GM23338 (cell line): ENCODE results near the gene TMEM127. TPM values are rescaled to one million over a fixed set of nuclear protein-coding genes. Genes with fewer than 3 reads are reported as not detected.

Source experiments
- ATAC-seq: fragments of 200-7000 bp; cut with Tn5 transposase; 3 replicates; pipeline ENCODE4 v1.9.1; 2020
- DNase-seq: peaks from one replicate; pipeline ENCODE4 v3.0.0-alpha.2; 2015; ENCODE audit warnings: low spot score
- H2AFZ ChIP-seq: fragments of 200-600 bp; sonication (generic); 2 replicates; pipeline ENCODE4 v1.8.0; 2016; ENCODE audit warnings: antibody characterized with exemption, mild to moderate bottlenecking, moderate library complexity
- H3F3A ChIP-seq: fragments of 200-600 bp; sonication (generic); replicated peaks from 2 replicates; pipeline ENCODE4 v1.8.0; 2017; ENCODE audit warnings: antibody characterized with exemption, mixed run types, low read depth
- H3K27ac ChIP-seq: fragments of 200-600 bp; sonication (generic); 2 replicates; pipeline ENCODE4 v1.6.1; 2016; ENCODE audit warnings: low read depth
- H3K27me3 ChIP-seq: fragments of 200-600 bp; sonication (generic); 2 replicates; pipeline ENCODE4 v1.8.0; 2016; ENCODE audit warnings: mild to moderate bottlenecking, mixed run types, moderate library complexity; ENCODE audit not compliant: insufficient read depth
- H3K36me3 ChIP-seq: fragments of 200-600 bp; sonication (generic); 2 replicates; pipeline ENCODE4 v1.8.0; 2016; ENCODE audit warnings: mild to moderate bottlenecking; ENCODE audit not compliant: insufficient read depth
- H3K4me1 ChIP-seq: fragments of 200-600 bp; sonication (generic); 2 replicates; pipeline ENCODE4 v1.8.0; 2016; ENCODE audit warnings: mild to moderate bottlenecking, moderate library complexity; ENCODE audit not compliant: insufficient read depth
- H3K4me2 ChIP-seq: fragments of 200-600 bp; sonication (generic); 2 replicates; pipeline ENCODE4 v1.7.1; 2017; ENCODE audit warnings: mixed run types
- H3K4me3 ChIP-seq: fragments of 200-600 bp; sonication (generic); 2 replicates; pipeline ENCODE4 v1.6.1; 2016; ENCODE audit warnings: mixed run types
- H3K79me2 ChIP-seq: fragments of 200-600 bp; sonication (generic); replicated peaks from 2 replicates; pipeline ENCODE4 v1.8.0; 2017; ENCODE audit warnings: mild to moderate bottlenecking; ENCODE audit not compliant: insufficient read depth
- H3K9me2 ChIP-seq: fragments of 200-600 bp; sonication (generic); 2 replicates; pipeline ENCODE4 v1.8.0; 2017; ENCODE audit not compliant: insufficient read depth
- H4K20me1 ChIP-seq: fragments of 200-600 bp; sonication (generic); replicated peaks from 2 replicates; pipeline ENCODE4 v1.8.0; 2017; ENCODE audit warnings: mild to moderate bottlenecking; ENCODE audit not compliant: insufficient read depth
- H3K27ac Mint-ChIP-seq: 2 replicates; pipeline ENCODE4 v1.8.0; 2020; ENCODE audit warnings: inconsistent platforms, mild to moderate bottlenecking, moderate library complexity, mixed read lengths
- H3K27me3 Mint-ChIP-seq: 3 replicates; pipeline ENCODE4 v1.8.0; 2022; ENCODE audit warnings: low read depth, mild to moderate bottlenecking, moderate library complexity, mixed read lengths, inconsistent platforms; ENCODE audit not compliant: insufficient read depth, poor library complexity
- H3K36me3 Mint-ChIP-seq: 3 replicates; pipeline ENCODE4 v1.8.0; 2021; ENCODE audit warnings: low read depth, mild to moderate bottlenecking, inconsistent platforms, moderate library complexity, mixed read lengths
- H3K4me1 Mint-ChIP-seq: 3 replicates; pipeline ENCODE4 v1.8.0; 2020; ENCODE audit warnings: mild to moderate bottlenecking, inconsistent platforms, mixed read lengths
- H3K4me3 Mint-ChIP-seq: 3 replicates; pipeline ENCODE4 v1.8.0; 2021; ENCODE audit warnings: moderate library complexity, mild to moderate bottlenecking, inconsistent platforms, mixed read lengths
- H3K9me3 Mint-ChIP-seq: 3 replicates; pipeline ENCODE4 v1.8.0; 2020; ENCODE audit warnings: moderate library complexity, mild to moderate bottlenecking, inconsistent platforms, mixed read lengths
- CREB1 ChIP-seq: fragments of 250-450 bp; sonication (Bioruptor Pico); IDR thresholded peaks from 2 replicates; pipeline ENCODE4 v1.5.0; 2020; ENCODE audit warnings: low read depth, mild to moderate bottlenecking, moderate library complexity
- CTCF ChIP-seq, 2 experiments: fragments of 200-600 bp in 1 of 2; sonication (generic) in 1 of 2; conservative IDR thresholded peaks; 2 replicates each; pipeline versions ENCODE4 v1.5.1 to v1.6.1; 2016 to 2017; ENCODE audit warnings: antibody characterized with exemption in 2 of 2, low read depth in 2 of 2, mild to moderate bottlenecking in 2 of 2, moderate library complexity in 1 of 2
- ETS1 ChIP-seq: IDR thresholded peaks from 2 replicates; pipeline ENCODE4 v1.6.1; 2016; ENCODE audit warnings: antibody characterized with exemption
- EZH2 ChIP-seq: fragments of 200-600 bp; sonication (generic); IDR thresholded peaks from one replicate; pipeline ENCODE4 v1.8.0; 2017; ENCODE audit warnings: antibody characterized with exemption, mild to moderate bottlenecking, low read depth; ENCODE audit not compliant: unreplicated experiment
- EZH2phosphoT487 ChIP-seq: fragments of 200-600 bp; sonication (generic); IDR thresholded peaks from one replicate; pipeline ENCODE4 v1.8.1; 2018; ENCODE audit warnings: antibody characterized with exemption; ENCODE audit not compliant: unreplicated experiment
- JUNB ChIP-seq: IDR thresholded peaks from one replicate; pipeline ENCODE4 v1.6.1; 2016; ENCODE audit warnings: antibody characterized with exemption; ENCODE audit not compliant: unreplicated experiment
- NANOG ChIP-seq: IDR thresholded peaks from 2 replicates; pipeline ENCODE4 v1.6.1; 2016; ENCODE audit warnings: antibody characterized with exemption, borderline replicate concordance
- POLR2AphosphoS5 ChIP-seq: IDR thresholded peaks from 2 replicates; pipeline ENCODE4 v1.6.1; 2016; ENCODE audit warnings: antibody characterized with exemption, low read depth
- REST ChIP-seq: IDR thresholded peaks from one replicate; pipeline ENCODE4 v1.6.1; 2018; ENCODE audit warnings: antibody characterized with exemption; ENCODE audit not compliant: unreplicated experiment
- ZNF114 ChIP-seq: fragments of 250-450 bp; sonication (Bioruptor Pico); IDR thresholded peaks from 2 replicates; pipeline ENCODE4 v1.5.0; 2020; ENCODE audit warnings: mild to moderate bottlenecking, moderate library complexity
- ZNF331 ChIP-seq: fragments of 250-450 bp; sonication (Bioruptor Pico); IDR thresholded peaks from 2 replicates; pipeline ENCODE4 v1.5.0; 2020; ENCODE audit warnings: low read depth, mild to moderate bottlenecking, moderate library complexity
- polyA plus RNA-seq: library from polyadenylated mRNA; unstranded; fragments of >200 nt; fragmentation: Nextera tagmentation; extraction: Ambion mirVana; gene quantifications from 2 replicates; pipeline ENCODE4 v1.2.1, GENCODE V29; 2016
- total RNA-seq: library from RNA; depleted of rRNA; stranded (reverse); fragments of >200 nt; shearing (Covaris generic); gene quantifications from 2 replicates; pipeline ENCODE4 v1.2.3, GENCODE V29; 2014

TMEM127 gene
- total and polyA plus RNA-seq, 2 experiments from 2014 or later, result 4.9 to 19.9 TPM

GRCh38 chr2:96209011-96209728, 56.6 kb downstream of the TMEM127 start:
- H3K27me3 Mint-ChIP-seq, result peaks cover 5% of the 10 kb centered on the region
- no peak for ATAC-seq
- Histone ChIP-seq H3K4me3 (peak overlapping the region; percentile 98), H3K4me1 (peaks cover 35% of the 10 kb centered on the region), H3K79me2 (peaks cover 52% of the 10 kb centered on the region), H3K36me3 (no peaks in the 10 kb centered on the region), H3K4me2 (peak overlapping the region; percentile 89), H4K20me1 (peaks cover 28% of the 10 kb centered on the region), H3K9me2 (no peaks in the 10 kb centered on the region), H3K27ac (peak overlapping the region; percentile 95), H3F3A (0 out of 2 replicates have a peak, but pooled peaks cover 3% of the 10 kb centered on the region), H2AFZ (peak overlapping the region; percentile 76; the same call in 1 of the 2 replicates), H3K27me3 (no peaks in the 10 kb centered on the region)
- H3K27ac Mint-ChIP-seq, result peak overlapping the region; percentile 93
- peaks cover 40% of the 10 kb centered on the region for H3K4me1 Mint-ChIP-seq
- DNase-seq, result no peak
- H3K4me3 Mint-ChIP-seq, result peak overlapping the region; percentile 92
- H3K9me3 Mint-ChIP-seq, result no peaks in the 10 kb centered on the region
- TF ChIP-seq ZNF114 (CRISPR knock-in tag), result no peak
- TF ChIP-seq CTCF (conservative IDR thresholded peaks at IDR 0.05; ENCODE audit: low read depth in 2 of 2), result no peak
- no peak for TF ChIP-seq EZH2phosphoT487
- no peak for TF ChIP-seq ETS1
- TF ChIP-seq JUNB, result no peak
- TF ChIP-seq ZNF331 (CRISPR knock-in tag), result no peak
- peaks cover 16% of the 10 kb centered on the region for H3K36me3 Mint-ChIP-seq

- Histone ChIP-seq H2AFZ (peak within 1 kb of the TSS; percentile 76; the same call in 1 of the 2 replicates), H3K9me2 (no peaks in the 10 kb centered on the region), H3K4me1 (peaks cover 35% of the 10 kb centered on the region), H3K79me2 (peaks cover 60% of the 10 kb centered on the region), H3K36me3 (no peaks in the 10 kb centered on the region), H3K4me3 (peak within 1 kb of the TSS; percentile 98), H3K4me2 (peak within 1 kb of the TSS; percentile 99), H4K20me1 (peaks cover 36% of the 10 kb centered on the region), H3F3A (0 out of 2 replicates have a peak, but pooled peaks cover 3% of the 10 kb centered on the region), H3K27ac (peak within 1 kb of the TSS; percentile 95), H3K27me3 (no peaks in the 10 kb centered on the region)
- DNase-seq (peak; percentile 98), ATAC-seq (peak; percentile 92)
- Mint-ChIP-seq H3K4me3 (peak within 1 kb of the TSS; percentile 92), H3K9me3 (no peaks in the 10 kb centered on the region), H3K4me1 (peaks cover 47% of the 10 kb centered on the region), H3K27ac (peak within 1 kb of the TSS; percentile 93), H3K27me3 (peaks cover 6% of the 10 kb centered on the region), H3K36me3 (peaks cover 16% of the 10 kb centered on the region)
- TF ChIP-seq NANOG (no peak), CREB1 (CRISPR knock-in tag) (peak; percentile 83), EZH2phosphoT487 (no peak), EZH2 (no peak), JUNB (no peak), REST (no peak), CTCF (conservative IDR thresholded peaks at IDR 0.05; ENCODE audit: low read depth in 2 of 2) (0 out of 4 replicates have a peak, but pooled peaks of 1 of the 2 experiments have one; percentile 9), POLR2AphosphoS5 (peak; percentile 85)
Observed at GRCh38 chr2:96208143-96209010, 57.4 kb downstream of the TMEM127 start, which contains the start of gene STARD7. STARD7 (minus strand) TSS chr2:96208827; CDS start chr2:96208434, 393 bp downstream.
